NCI-H2029 treated with DMSO at 0.1 percent for 48 hours (cell line): ENCODE measurements around the gene NALF2.

Experiments
- DNase-seq: peaks from one replicate; lab custom pipeline; 2025; lab: John Stamatoyannopoulos, UW

NALF2 gene

DNA sequence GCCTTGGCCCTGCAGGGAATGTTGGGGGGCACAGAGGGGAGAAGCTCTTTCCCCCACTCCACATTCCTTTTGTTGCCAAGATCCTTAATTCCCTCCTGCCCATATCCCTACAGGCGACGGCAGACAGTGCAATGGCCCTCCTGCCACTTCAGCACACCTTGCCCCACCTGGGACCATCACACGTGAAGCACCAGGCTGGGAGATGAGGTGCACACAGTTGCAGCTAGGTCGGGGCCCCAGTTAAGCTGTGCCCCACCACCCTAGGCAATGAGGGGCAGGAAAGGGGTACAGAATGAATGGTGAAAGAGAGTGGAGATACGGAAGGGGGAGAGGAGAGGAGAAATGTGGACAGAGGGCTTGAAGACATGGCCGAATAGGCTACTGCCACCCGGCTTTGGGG lies 26.2 kb downstream of the NALF2 start:
- DNase-seq: no peak

DNA sequence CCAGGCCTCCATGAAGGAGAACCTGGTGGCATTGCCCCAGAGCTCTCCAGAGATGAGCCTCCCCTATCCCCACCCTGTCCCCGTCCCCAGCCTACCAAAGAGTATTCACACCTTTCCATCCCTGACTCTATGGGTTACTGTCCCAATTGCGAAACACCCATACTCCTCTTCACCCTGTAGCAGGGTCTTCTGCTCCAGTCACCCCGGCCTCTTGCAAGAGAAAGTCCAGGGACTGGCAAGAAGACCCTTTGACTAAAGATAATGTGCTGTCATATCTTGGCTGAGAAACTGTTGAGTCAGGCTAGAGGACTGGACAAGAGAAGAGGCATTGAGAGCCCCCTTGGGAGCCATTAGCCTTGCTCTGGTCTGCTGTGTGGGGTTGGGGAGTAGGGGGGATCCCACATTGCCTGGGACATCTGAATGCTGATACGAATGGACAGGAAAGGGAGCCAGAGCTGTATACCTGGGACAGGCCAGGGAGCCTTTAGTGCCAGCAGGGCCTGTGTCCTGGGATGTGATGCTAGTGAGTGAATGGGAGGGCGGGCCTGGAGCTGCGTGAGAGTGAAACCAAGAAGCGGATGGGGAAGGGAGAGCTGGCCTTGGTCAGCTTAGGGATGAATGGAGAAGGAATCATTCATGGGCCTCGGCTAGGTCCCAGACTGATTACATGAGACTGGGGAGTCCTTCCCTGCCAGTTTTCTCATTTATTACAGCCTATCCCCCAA lies 27.1 kb downstream of the NALF2 start:
- DNase-seq: no peak

DNA sequence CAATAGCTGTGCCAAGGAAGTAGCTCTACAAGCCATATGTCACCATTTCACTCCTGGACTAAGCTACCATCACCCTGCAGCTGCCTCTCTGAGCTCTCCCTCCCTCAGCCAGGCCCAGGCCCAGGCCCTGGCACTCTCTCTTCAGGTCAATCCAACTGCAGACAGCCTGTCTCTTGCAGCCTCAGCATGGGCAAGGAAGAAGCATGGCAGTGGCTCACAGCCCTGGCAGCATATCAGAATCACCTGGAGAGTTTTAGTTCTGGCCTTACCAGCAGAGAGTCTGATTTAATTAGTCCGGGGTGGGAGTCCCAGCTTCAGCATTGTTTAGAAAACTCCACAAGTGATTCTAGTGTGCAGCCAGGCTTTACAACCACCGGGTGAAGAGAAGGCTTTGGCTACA lies 31.5 kb downstream of the NALF2 start:
- DNase-seq: peak; percentile 77

DNA sequence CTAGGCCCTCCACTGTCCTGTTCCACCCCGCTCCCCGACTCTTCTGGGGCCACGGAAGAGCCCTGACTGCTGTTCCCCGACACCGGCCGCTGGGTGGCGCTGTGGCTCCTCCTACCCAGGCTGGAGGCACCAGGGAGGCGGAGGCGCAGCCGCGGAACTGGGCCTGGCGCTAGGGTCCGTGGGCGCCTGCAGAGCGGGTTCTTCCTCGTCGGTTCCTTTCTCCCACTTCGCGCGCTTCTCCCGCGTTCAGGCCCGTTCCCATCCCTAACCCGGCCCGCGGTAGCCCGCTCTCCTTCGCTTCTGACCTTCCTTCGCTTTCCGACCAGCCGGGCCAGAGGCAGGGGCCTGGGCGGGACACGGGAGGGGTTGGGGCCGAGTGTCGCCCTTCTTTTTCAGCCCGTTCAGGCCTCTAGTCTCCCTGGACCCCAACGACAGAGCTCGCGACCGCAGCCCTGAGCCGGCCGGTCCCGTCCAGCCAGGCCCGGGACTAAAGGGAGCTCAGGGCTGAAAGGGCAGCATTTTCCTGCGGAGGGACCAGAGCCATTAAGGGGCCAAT lies 34.3 kb downstream of the NALF2 start:
- DNase-seq: peak; percentile 9

DNA sequence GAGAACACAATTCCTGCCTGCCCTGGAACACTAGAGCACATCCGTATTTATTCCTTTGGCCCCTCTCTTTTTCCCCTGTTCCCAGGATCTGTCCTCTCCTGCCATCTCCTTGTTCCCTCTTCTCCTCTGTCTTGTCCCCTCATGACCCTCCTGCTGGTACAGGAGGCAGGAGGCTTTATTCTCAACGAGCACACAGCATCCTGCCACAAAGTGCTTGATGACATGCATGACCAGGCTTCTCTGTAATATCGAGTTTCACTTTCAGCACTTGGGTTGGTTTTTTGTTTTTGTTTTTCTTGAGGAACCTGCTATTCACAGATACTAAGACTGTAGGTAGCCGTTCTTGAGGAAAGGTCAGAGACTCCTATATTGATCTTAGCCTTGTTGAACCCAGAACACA lies 35.3 kb downstream of the NALF2 start:
- DNase-seq: no peak

DNA sequence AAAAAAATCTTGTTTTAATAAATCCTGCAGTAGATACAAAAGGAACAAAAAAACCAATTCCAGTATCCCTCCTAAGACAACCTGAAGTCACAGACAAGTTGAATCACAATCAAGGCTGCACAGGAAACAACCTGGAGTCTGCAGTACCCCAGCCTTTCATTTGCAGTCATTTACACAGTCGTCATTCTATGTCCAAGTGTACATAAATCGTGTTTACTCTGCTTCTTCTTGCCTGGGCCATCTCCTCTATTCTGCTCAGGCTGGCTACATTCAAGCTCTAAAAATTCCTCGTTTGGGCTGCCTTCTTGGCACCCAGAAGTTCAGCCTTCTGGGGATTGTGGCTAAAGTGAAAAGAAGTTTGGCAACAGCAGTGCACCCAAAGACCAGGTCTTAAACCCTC lies 37.8 kb downstream of the NALF2 start:
- DNase-seq: no peak

- DNase-seq: no peak
These were observed 39.4 kb downstream of the NALF2 start for GRCh38 chrX:69543572-69543971.

GRCh38 chrX:69546417-69546816 lies 42.3 kb downstream of the NALF2 start:
- DNase-seq: no peak

DNA sequence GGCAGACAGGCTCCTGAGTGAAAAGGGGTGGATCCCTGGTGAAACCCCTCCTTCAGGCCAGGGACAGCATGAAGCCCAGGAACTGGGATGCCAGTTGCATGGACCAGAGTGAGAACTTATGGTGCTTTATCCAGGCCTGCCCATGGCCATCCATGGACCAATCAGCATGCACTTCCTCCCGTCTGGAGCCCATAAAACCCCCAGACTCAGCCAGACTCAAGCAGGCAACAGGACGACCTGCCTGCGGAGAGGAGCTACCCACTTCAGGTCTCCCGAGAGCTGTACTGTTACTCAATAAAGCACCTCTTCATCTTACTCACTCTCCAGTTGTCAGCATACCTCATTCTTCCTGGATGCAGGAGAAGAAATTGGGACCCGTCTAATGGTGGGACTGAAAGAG lies 42.9 kb downstream of the NALF2 start:
- DNase-seq: no peak

DNA sequence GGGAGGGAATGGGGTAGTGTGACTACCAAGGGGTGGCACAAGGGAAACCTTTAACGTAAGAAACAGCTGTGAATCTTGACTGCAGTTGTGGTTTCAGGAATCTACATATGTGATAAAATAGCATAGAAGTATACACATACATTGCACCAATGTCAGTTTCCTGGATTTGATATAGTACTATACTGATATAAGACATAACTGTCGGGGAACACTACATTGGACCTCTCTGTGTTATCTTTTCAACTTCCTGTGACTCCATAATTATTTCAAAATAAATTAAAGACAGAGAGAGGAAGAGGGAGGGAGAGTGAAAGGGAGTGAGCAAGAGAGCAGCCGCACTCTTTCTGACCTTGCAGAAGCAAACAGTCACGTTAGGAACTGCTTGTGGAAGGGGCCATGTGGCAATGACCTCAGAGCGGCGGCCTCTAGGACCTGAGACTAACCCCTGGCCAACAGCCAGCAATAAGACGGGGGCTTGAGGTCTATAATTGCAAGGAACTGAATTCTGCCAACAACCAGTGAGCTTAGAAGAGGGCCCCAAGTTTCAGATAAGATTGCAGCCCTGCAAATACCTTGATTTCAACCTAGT lies 47.4 kb downstream of the NALF2 start:
- DNase-seq: no peak

- DNase-seq: no peak
These were observed 48.4 kb downstream of the NALF2 start for GRCh38 chrX:69552512-69552911.
